T1000 (cell line): ENCODE results near the gene GDF7.

Experiments
- DNase-seq: peaks from one replicate; lab custom pipeline; 2025; ENCODE audit warnings: mixed read lengths; lab: John Stamatoyannopoulos, UW

Gene GDF7

GRCh38 chr2:20629181-20629580 lies 37.8 kb upstream of the GDF7 start:
- DNase-seq = no peak

DNA sequence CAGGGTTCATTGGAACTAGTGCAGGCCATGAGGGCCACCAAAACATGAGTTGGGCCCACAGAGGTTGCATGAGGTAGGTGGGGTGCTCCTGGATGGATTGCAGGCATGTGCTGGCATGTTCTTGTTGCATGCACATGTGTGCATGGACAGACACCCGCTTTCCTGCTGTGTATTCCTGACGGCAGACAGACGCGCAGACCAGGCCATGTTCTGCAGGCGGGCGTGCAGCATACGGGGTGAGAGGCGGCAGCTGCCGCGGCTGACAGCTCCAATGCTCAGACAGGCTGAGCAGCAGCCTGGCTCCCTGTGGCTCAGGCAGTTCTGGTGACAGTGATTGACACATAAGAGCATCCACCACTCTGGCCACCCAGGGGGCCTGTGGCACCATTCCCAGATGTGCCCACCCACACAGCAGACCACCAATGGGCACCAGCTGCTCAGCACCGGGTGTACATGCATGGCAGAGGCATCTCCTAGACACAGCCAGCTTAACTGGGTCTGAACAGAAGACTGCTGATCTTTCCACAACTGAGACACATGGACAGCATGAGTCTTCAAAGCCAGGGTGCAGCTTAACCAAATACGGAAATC lies 37.3 kb upstream of the GDF7 start:
- no peak for DNase-seq

DNA sequence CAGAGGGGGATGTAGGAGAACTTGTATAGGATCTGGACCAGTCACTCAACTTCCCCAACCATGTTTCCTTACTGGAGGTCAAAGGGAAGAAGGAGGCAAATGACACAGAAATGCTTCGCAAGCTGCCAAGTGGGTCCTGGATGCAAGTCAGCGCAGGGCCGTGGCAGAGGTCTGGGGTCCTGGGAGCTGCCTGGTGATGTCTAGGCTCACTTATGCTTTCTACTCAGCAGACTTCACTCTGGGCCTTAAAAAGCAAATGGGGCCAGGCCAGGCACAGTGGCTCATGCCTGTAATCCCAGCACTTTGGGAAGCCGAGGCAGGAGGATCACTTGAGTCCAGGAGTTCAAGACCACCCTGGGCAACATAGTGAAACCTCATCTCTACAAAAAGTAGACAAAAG lies 36.0 kb upstream of the GDF7 start:
- no peak for DNase-seq

GRCh38 chr2:20631617-20632307 lies 35.2 kb upstream of the GDF7 start:
- DNase-seq = no peak

DNA sequence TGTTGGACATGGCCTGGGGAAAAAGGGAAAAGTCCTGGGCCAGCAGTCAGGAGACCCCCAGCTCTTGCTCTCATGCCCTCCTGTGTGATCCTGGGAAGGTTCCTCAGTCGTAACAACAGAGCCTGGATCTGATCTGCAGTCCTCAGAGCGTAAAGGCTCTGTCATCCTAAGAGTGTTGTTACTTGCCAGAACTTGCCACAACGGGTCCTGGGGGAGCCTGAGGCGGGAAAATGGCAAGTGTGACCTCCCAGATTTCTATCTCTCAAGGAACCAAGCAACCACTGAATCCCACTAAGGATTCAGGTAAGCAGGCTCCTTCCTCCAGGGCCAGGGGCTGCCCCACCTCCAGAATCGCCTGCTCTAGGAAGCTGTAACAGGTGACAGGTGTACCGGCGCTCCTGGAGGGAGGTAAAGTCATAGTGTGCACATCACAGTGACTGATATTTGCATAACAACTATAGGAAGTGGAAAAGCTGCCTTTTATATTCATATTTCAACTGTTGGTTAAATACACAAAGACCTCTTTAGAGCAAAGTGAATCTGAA lies 34.4 kb upstream of the GDF7 start:
- DNase-seq = no peak

GRCh38 chr2:20633001-20633400 lies 33.9 kb upstream of the GDF7 start:
- DNase-seq = no peak

GRCh38 chr2:20633794-20634506 lies 33.0 kb upstream of the GDF7 start:
- DNase-seq = no peak

GRCh38 chr2:20634507-20635112 lies 32.3 kb upstream of the GDF7 start:
- no peak for DNase-seq

GRCh38 chr2:20635113-20635510 lies 31.8 kb upstream of the GDF7 start:
- DNase-seq = no peak

GRCh38 chr2:20635675-20636584 lies 31.0 kb upstream of the GDF7 start:
- DNase-seq = peak; percentile 57

DNA sequence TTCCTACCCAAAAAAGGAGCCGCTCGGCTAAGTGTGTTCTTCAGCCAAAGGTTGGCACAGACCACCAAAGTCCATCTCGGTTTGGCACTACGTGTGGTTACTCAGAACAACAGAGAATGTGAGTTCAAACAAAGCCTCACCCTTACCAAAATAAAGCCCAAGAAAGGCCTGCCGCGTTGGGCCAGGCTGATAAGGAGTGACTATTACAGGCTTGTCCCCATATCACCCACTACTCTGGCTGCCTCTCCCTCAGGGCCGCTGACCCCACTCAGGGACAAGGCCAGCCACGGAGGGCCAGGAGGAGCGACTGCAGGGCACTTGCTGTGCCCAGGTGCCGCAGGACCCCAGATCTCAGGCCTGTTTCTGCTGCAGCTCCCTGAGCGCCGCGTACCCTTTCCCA lies 29.8 kb upstream of the GDF7 start:
- no peak for DNase-seq

DNA sequence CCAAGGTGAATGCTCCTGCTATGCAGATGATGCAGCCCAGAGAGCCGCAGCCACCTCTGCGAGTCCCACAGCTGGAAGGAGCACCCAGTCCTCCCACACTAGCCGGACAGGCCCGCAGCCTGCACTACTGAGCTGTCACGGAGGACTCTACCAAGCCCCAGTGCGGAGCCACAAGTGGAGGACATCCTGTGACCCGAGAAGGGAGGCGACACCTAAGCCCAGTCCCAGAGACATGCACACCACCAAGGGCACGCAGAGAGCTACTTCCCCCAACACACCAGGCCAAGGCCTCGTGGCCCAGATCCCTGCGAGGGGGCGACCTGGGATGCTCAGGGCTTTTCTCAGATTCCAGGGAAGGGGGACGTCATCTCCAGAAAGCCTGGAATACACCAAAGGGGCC lies 28.9 kb upstream of the GDF7 start:
- no peak for DNase-seq

- no peak for DNase-seq
Observed at GRCh38 chr2:20638646-20639430, 28.1 kb upstream of the GDF7 start.

DNA sequence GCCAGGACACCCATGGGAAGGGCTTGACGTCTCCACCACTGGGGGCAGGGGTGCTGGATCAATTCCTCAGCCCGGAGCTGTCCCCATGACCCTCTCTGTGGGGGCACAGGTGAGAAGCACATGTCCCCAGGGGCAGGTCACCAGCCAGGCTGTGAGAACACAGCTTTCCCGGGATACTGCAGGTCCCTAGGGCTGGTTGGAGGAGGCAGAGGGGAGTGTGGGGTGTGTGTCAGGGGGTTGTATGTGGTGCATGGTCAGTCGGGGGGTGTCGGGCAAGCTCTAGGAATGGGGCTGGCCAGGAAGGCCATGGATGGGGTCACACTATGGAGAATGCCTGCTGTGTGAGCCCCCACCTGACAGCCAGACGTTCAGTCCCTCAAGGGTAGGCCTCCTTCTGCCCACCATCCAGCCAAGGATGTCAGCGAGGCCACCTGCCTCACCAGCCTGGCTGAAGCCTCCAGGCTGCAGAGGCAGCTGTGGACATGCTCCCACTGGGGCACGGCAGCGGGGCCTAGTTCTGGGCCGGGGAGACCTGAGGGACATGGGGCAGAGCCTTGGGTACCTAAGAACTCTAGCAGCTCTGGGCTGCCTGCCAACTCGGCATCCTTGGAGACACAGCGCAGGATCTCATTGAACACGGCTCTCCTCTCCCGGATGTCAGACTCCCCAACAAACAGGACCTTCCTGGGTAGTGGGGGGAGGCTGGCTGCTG lies 26.4 kb upstream of the GDF7 start:
- DNase-seq = no peak

DNA sequence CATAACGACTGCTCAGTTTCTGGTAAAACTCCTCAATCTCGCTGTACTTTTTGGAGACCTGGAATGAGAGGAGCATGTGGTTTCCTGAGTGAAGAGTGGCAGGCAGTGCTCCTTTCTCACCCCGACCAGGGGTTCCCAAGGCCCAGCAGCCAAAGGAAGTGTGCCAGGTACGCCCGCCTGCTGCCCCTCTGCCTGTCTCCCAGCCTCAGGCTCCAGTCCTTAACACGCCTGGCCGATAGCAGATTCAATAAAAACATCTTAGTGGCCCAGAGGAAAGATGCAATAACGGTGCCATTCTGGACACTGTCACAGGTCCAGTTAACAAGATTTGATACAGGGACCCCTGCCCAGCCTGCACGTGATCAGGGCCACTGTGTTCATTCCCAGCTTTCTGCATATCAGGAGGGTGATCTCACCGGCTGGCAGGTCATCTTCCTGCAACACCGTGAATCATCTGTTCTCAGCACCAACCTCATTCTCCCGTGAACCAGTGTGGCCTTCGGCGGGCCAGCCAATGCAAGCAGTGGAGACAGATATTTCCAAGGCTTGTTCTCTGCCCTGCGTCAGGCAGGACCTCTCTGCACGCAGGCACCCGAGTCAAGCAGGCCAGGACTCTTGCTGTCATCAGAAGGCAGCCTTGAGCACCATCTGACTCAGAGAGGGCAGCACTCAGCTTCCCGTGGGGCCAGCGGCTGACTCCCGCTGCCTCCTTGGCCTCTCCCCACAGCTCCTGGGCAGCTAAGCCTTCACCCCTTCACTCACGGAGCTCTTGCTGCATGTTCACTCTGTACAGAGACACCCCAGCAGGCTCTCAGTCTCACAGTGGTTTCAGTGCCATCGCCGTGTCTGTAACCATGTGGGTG lies 25.6 kb upstream of the GDF7 start:
- peak; percentile 75 for DNase-seq

GRCh38 chr2:20642055-20642971 lies 24.6 kb upstream of the GDF7 start:
- DNase-seq = peak; percentile 50

- DNase-seq = no peak
Observed at GRCh38 chr2:20643060-20643459, 23.9 kb upstream of the GDF7 start.

- no peak for DNase-seq
Observed at GRCh38 chr2:20643826-20644225, 23.1 kb upstream of the GDF7 start.
